Ascending aorta (tissue), 2 donors: Measurements from ENCODE around the gene CDC37L1. TPM values are rescaled to one million over a fixed set of nuclear protein-coding genes. Genes with fewer than 3 reads are reported as not detected.

Source experiments
- DNase-seq, 2 donors: peaks; one replicate each; pipeline ENCODE4 v3.0.0-alpha.2; 2019; ENCODE audit warnings: low spot score in 2 of 2
- H3K27ac ChIP-seq, 2 donors: fragments of 200-600 bp; sonication (generic); one replicate each; pipeline ENCODE4 v1.5.1; 2016 to 2017; ENCODE audit warnings: mild to moderate bottlenecking in 1 of 2
- H3K27me3 ChIP-seq: fragments of 200-600 bp; sonication (generic); one replicate; pipeline ENCODE4 v1.5.1; 2017
- H3K36me3 ChIP-seq, 2 donors: fragments of 200-600 bp; sonication (generic); one replicate each; pipeline ENCODE4 v1.5.1; 2016
- H3K4me1 ChIP-seq, 2 donors: fragments of 200-600 bp; sonication (generic); one replicate each; pipeline ENCODE4 v1.5.1; 2016 to 2017; ENCODE audit warnings: mild to moderate bottlenecking in 1 of 2
- H3K4me3 ChIP-seq, 2 donors: fragments of 200-600 bp; sonication (generic); one replicate each; pipeline ENCODE4 v1.5.1; 2016 to 2017; ENCODE audit warnings: mild to moderate bottlenecking in 1 of 2
- H3K9me3 ChIP-seq, 2 donors: fragments of 200-600 bp; sonication (generic); one replicate each; pipeline ENCODE4 v1.5.1; 2016
- intact Hi-C: fragments of 100-400 bp; cut with DNase I; formaldehyde crosslinking; loops from one replicate; pipeline ENCODE4 v1.15.1; 2023
- total RNA-seq: library from RNA; depleted of rRNA; stranded (reverse); fragments of >200 nt; gene quantifications from one replicate; pipeline ENCODE4 v1.1.0, GENCODE V29; 2016
- TF ChIP-seq, protein P1 (sequence below), 3 experiments: fragments of 200-600 bp in 2 of 3; fragments of 450-650 bp in 1 of 3; sonication (generic) in 2 of 3; IDR thresholded peaks; one replicate each; pipeline ENCODE4 v1.5.1; 2016 to 2019; ENCODE audit warnings: antibody characterized with exemption in 3 of 3, mild to moderate bottlenecking in 1 of 3, moderate library complexity in 1 of 3

Gene CDC37L1
- 17.2 TPM for total RNA-seq

DNA sequence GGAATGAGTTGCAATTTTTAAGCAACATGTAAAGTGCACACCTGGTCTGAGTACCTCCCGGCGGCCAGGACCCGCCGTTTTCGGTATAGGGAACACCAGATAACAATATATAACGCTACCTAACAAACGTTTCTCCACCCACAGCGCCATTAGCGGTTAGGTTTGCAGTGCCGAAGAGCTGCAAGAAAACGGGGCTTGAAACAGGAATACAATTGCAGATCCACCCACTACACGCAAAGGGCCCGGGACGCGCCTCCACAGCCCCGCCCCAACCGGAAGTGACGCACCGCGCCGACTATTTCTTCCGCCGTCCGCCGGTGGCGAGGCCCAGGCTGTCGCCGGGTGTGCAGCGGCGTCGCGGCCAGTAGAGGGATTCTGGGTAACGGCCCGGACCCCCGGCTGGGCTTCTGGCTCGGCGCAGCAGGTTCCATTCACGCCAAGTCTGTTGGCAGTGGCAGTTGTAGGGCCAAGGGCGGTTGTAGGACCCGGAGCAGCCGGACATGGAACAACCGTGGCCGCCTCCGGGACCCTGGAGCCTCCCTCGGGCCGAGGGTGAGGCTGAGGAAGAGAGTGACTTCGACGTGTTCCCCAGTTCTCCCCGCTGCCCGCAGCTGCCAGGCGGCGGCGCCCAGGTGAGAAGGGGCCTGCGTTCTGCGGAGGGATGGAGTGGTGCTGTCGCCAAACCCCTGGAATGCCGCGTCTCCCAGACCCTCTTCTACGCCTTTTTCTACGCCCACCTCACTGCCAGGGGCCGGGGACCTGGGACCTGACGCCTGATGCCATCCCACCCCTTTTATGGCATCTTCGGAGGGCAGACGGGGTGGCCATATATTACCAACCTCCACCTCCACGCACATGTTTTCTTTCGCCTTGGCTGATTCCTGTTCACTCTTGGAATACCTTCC is at the start of gene CDC37L1:
Gene CDC37L1 (plus strand): TSS at position 302 of the 905 bp plus-strand sequence. CDS start 199 bp downstream, at position 501.
- intact Hi-C loops = loop anchor here (1.0 to 5.0 kb wide), 6 partner anchors 17 to 1152 kb away; partner anchors contain the start of genes AK3, PLGRKT, PLPP6 and RFX3
- DNase-seq = peak; percentile 87 to 99
- Histone ChIP-seq H3K4me3 (peak within 1 kb of the TSS; percentile 79 to 91), H3K9me3 (no peaks in the 10 kb centered on the region), H3K4me1 (peaks cover 0 to 16% of the 10 kb centered on the region in 2 donors), H3K27ac (peak within 1 kb of the TSS; percentile 97 to 98), H3K27me3 (no peaks in the 10 kb centered on the region), H3K36me3 (no peaks in the 10 kb centered on the region)
- TF ChIP-seq, protein P1, sequence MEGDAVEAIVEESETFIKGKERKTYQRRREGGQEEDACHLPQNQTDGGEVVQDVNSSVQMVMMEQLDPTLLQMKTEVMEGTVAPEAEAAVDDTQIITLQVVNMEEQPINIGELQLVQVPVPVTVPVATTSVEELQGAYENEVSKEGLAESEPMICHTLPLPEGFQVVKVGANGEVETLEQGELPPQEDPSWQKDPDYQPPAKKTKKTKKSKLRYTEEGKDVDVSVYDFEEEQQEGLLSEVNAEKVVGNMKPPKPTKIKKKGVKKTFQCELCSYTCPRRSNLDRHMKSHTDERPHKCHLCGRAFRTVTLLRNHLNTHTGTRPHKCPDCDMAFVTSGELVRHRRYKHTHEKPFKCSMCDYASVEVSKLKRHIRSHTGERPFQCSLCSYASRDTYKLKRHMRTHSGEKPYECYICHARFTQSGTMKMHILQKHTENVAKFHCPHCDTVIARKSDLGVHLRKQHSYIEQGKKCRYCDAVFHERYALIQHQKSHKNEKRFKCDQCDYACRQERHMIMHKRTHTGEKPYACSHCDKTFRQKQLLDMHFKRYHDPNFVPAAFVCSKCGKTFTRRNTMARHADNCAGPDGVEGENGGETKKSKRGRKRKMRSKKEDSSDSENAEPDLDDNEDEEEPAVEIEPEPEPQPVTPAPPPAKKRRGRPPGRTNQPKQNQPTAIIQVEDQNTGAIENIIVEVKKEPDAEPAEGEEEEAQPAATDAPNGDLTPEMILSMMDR (IDR thresholded peaks at IDR 0.05) = peak; percentile 61 to 76 (median 76)

DNA sequence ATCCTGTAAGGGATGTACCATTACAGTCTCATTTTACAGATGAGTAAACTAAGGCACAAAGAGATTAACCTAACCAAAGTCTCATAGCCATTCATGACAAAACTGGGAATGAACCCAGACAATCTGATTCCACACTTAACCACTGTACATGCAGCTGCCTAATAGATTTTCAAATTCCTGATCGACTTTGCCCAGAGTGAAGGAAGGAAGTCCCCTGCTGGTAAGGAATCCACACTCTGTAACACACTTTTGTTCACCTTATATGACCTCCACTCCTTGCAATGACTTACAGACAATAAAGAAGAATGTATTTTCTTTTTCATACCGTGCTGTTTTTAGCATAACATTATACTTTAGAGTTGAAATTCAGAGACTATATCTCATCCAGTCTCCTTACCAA is 48.5 kb upstream of the CDC37L1 start:
- H3K36me3 ChIP-seq = no peaks in the 10 kb centered on the region

DNA sequence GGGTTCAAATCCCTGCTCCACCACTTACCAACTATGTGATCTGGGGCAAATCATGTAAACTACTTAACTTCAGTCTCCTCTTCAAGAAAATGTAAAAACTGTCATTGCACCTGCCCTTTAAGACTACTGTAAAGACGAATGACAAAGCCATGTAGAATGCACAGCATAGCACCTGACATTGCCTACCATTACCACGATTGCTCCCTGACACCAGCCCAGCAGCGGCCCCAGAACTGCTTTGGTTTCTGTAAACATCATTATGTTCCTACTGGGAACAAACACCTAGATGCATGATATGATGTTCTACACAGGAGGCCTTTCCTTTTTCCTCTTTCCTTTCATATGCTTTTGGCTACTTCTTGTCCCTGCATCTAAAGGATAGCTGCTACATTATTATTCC is 40.4 kb upstream of the CDC37L1 start:
- H3K27me3 ChIP-seq = no peaks in the 10 kb centered on the region
- TF ChIP-seq, protein P1 (IDR thresholded peaks at IDR 0.05) = no peak
- no peak overlapping the region for H3K4me3 ChIP-seq
- no peaks in the 10 kb centered on the region for H3K4me1 ChIP-seq
- H3K36me3 ChIP-seq = no peaks in the 10 kb centered on the region
- no peaks in the 10 kb centered on the region for H3K9me3 ChIP-seq
- intact Hi-C loops = loop anchor here (2.0 kb wide), 1 partner anchor 256 kb away; no protein-coding TSS in a partner anchor
- DNase-seq = no peak
- H3K27ac ChIP-seq = no peak overlapping the region

More for the DNA sequence above, 48.5 kb upstream of the CDC37L1 start:
- Histone ChIP-seq H3K4me3 (no peak overlapping the region), H3K4me1 (no peaks in the 10 kb centered on the region), H3K27me3 (no peaks in the 10 kb centered on the region), H3K27ac (no peak overlapping the region), H3K9me3 (no peaks in the 10 kb centered on the region)
- TF ChIP-seq, protein P1 (IDR thresholded peaks at IDR 0.05) = no peak
- intact Hi-C loops = no loop called here
- DNase-seq = no peak

DNA sequence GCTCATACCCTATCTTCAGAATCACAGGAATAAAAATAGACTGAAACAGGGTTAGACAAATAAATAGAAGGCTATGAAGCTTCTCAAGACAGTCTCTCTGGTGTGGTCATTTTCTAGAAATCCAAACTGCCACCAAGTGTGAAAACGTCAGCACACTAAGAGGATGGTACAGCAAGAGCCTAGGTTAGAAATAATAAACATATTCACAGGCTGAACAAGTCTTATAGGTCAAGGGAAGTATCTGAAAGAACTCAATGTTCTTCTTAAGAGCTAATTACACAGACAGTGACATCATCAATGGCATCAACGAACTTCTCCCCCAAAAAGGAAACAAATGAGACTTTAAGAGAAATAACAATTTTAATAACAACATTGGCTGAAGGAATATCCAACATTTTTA is 39.9 kb upstream of the CDC37L1 start:
- TF ChIP-seq, protein P1 (IDR thresholded peaks at IDR 0.05) = no peak
- intact Hi-C loops = loop anchor here (2.0 kb wide), 1 partner anchor 257 kb away; no protein-coding TSS in a partner anchor
- no peaks in the 10 kb centered on the region for H3K27me3 ChIP-seq
- H3K27ac ChIP-seq = no peak overlapping the region
- H3K4me1 ChIP-seq = no peaks in the 10 kb centered on the region
- H3K9me3 ChIP-seq = no peaks in the 10 kb centered on the region
- no peak for DNase-seq
- H3K36me3 ChIP-seq = no peaks in the 10 kb centered on the region
- H3K4me3 ChIP-seq = no peak overlapping the region

DNA sequence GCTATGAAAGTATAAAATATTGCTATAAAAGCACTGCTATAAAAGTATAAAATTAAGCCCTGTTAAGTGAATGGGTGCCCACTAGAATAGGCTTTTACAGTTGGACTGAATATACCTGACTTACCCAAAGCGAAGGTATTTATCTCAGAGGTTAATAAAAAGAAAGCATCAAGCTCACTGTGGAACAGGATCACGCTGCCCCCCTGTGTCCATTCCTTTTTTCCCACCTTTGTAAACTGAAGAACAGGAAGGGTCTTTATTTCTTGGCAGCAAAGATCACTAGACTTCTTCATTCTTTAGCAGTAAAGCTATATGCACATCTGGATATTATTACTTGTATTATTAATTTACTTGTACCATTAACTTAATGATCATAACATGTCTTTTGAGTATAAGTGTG is 39.3 kb upstream of the CDC37L1 start:
- no peaks in the 10 kb centered on the region for H3K9me3 ChIP-seq
- intact Hi-C loops = no loop called here
- no peaks in the 10 kb centered on the region for H3K4me1 ChIP-seq
- H3K4me3 ChIP-seq = no peak overlapping the region
- TF ChIP-seq, protein P1 (IDR thresholded peaks at IDR 0.05) = peak in 2 of 3 experiments; percentile 33 to 57
- no peaks in the 10 kb centered on the region for H3K27me3 ChIP-seq
- no peaks in the 10 kb centered on the region for H3K36me3 ChIP-seq
- DNase-seq = no peak
- H3K27ac ChIP-seq = no peak overlapping the region
